Measurements from ENCODE around the gene TUBB6. TPM values are rescaled to one million over a fixed set of nuclear protein-coding genes. Genes with fewer than 3 reads are reported as not detected.

TUBB6 gene
- total RNA-seq, 1 experiment from 2014 or later, result 125 TPM

- BruUV-seq (replicated peaks), result no TSS peak
- in situ Hi-C loops (cut with HindIII; ENCODE audit: low pct_unique_long_range_greater_than_20kb, low sequenced_read_pairs) (no loop called here), intact Hi-C loops (cut with micrococcal nuclease; ENCODE audit: unreplicated experiment) (no loop called here)
- no peak overlapping the region for H3K4me3 ChIP-seq (ENCODE audit: low read depth in 2 of 2, low read length in 2 of 2)
- no peaks in the 10 kb centered on the region for H3K27me3 ChIP-seq (ENCODE audit: control insufficient read depth, insufficient read depth, low read length)
- no peaks in the 10 kb centered on the region for H3K36me3 ChIP-seq (ENCODE audit: control insufficient read depth, insufficient read depth, low read length)
- ChIA-PET POLR2A (no interaction called here), CTCF (no interaction called here)
- H3K9me3 ChIP-seq (ENCODE audit: control insufficient read depth, insufficient read depth, low read depth, low read length), result no peaks in the 10 kb centered on the region
- no peak overlapping the region for H3K27ac ChIP-seq (ENCODE audit: low read length)
- peak; percentile 25; the same call in 1 of the 2 replicates for ATAC-seq
- TF ChIP-seq POLR2AphosphoS5 (IDR thresholded peaks at IDR 0.05; ENCODE audit: low read depth, low read length) (no peak), TCF7L2 (IDR thresholded peaks at IDR 0.05; ENCODE audit: low read depth, low read length) (no peak), SIN3A (IDR thresholded peaks at IDR 0.05; ENCODE audit: borderline replicate concordance, insufficient read depth, low read depth, low read length) (no peak), REST (IDR thresholded peaks at IDR 0.05; ENCODE audit: insufficient read depth in 1 of 2, low read depth in 2 of 2, low read length in 1 of 2) (no peak), CTCF (IDR thresholded peaks at IDR 0.05) (no peak)
- no peak for DNase-seq (ENCODE audit: low read depth, low spot score)
- no peaks in the 10 kb centered on the region for H3K4me1 ChIP-seq (ENCODE audit: control insufficient read depth, insufficient read depth, low read length)
Observed at GRCh38 chr18:12296087-12296403, 12.0 kb upstream of the TUBB6 start.

- TF ChIP-seq POLR2AphosphoS5 (IDR thresholded peaks at IDR 0.05; ENCODE audit: low read depth, low read length) (no peak), SIN3A (IDR thresholded peaks at IDR 0.05; ENCODE audit: borderline replicate concordance, insufficient read depth, low read depth, low read length) (no peak), CTCF (IDR thresholded peaks at IDR 0.05) (no peak), REST (IDR thresholded peaks at IDR 0.05; ENCODE audit: insufficient read depth in 1 of 2, low read depth in 2 of 2, low read length in 1 of 2) (no peak), TCF7L2 (IDR thresholded peaks at IDR 0.05; ENCODE audit: low read depth, low read length) (no peak)
- no peak overlapping the region for H3K4me3 ChIP-seq (ENCODE audit: low read depth in 2 of 2, low read length in 2 of 2)
- ATAC-seq, result 0 out of 2 replicates have a peak, but pooled peaks have one; percentile 54
- H3K4me1 ChIP-seq (ENCODE audit: control insufficient read depth, insufficient read depth, low read length), result no peaks in the 10 kb centered on the region
- H3K27me3 ChIP-seq (ENCODE audit: control insufficient read depth, insufficient read depth, low read length), result no peaks in the 10 kb centered on the region
- no peak overlapping the region for H3K27ac ChIP-seq (ENCODE audit: low read length)
- no peaks in the 10 kb centered on the region for H3K36me3 ChIP-seq (ENCODE audit: control insufficient read depth, insufficient read depth, low read length)
- POLR2A ChIA-PET, result no interaction called here
- BruUV-seq (replicated peaks), result no TSS peak
- DNase-seq (ENCODE audit: low read depth, low spot score), result no peak
- CTCF ChIA-PET, result no interaction called here
- no peaks in the 10 kb centered on the region for H3K9me3 ChIP-seq (ENCODE audit: control insufficient read depth, insufficient read depth, low read depth, low read length)
- intact Hi-C loops (cut with micrococcal nuclease; ENCODE audit: unreplicated experiment) (no loop called here), in situ Hi-C loops (cut with HindIII; ENCODE audit: low pct_unique_long_range_greater_than_20kb, low sequenced_read_pairs) (no loop called here)
Observed at GRCh38 chr18:12296457-12296856, 11.6 kb upstream of the TUBB6 start.

All from Panc1 (cell line).